NCI-H146 (cell line): ENCODE measurements around the gene PEAK1.

Source experiments
- DNase-seq: peaks from one replicate; lab custom pipeline; 2025; lab: John Stamatoyannopoulos, UW

Gene PEAK1

DNA sequence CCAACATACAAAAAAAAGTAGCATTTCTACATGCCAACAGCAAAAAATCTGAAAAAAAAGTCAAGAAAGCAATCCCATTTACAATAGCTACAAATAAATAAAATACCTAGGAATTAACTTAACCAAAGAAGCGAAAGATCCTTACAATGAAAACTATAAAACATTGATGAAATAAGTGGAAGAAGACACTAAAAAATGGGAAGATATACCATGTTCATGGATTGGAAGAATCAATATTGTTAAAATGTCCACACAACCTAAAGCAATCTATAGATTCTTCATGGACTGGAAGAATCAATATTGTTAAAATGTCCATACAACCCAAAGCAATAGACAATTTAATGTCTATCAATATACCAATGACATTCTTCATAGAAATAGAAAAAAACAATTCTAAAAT is 21.0 kb downstream of the PEAK1 start:
- DNase-seq: no peak

- DNase-seq: no peak
Measured at GRCh38 chr15:77396692-77397091, 23.2 kb downstream of the PEAK1 start.

GRCh38 chr15:77395013-77395774 is 24.7 kb downstream of the PEAK1 start:
- DNase-seq: no peak

- DNase-seq: no peak
Measured at GRCh38 chr15:77393471-77393840, 26.4 kb downstream of the PEAK1 start.

GRCh38 chr15:77392762-77393470 is 27.0 kb downstream of the PEAK1 start:
- DNase-seq: no peak

- DNase-seq: no peak
Measured at GRCh38 chr15:77391372-77391951, 28.4 kb downstream of the PEAK1 start.

DNA sequence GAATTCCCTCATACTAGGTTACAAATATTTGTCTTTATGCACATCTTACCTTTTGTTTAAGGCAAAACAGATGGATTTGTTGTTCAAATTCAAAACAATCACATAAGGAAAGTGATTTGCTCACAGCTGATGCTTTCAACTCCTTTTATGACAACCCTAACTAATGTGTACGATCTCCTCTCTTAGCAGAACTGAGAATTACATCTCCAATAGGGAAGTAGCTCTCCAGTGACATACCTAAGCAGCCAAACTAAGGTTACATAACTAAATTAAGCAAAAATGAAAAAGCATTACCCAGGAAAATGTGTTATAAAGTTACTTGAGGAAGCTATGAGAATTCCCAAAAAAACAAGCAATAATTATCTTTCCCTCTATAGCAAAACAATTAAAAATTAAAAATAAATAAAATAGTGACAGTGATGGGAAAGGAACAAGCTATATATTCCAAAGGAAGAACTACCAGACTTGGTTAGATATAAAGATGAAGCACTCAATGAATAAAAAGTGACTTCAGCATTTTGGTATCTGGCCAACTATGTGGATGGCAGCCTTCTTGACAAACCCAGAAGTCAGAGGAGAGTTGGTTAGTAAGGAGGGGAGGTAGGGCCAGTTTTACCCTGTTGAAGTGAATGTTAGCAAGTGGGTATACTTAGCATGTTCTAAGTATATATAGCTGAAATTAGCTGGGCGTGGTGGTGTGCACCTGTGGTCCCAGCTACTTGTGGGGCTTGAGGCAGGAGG is 32.4 kb downstream of the PEAK1 start:
- no peak for DNase-seq

DNA sequence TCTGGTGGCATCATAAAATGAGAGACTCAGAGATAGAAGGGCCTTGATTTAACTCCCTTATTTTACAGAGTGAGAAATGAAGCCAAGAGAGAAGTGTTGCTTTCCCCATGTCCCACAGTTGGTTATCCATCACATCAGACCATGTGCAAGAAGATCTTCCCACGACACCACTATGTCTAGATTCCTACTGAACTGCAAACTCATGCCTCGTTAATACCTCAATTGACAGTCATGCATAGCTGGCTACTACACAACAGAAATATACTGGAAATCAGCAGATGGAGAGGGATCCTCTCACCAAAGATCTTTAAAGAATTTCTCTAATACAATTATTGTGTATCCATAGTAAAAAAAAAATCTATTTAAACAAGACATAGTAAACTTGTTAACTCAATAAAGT is 33.3 kb downstream of the PEAK1 start:
- DNase-seq: no peak

GRCh38 chr15:77384589-77385359 is 35.1 kb downstream of the PEAK1 start:
- DNase-seq: no peak

GRCh38 chr15:77384086-77384485 is 35.8 kb downstream of the PEAK1 start:
- no peak for DNase-seq

- no peak for DNase-seq
Measured at GRCh38 chr15:77380033-77380432, 39.9 kb downstream of the PEAK1 start.

DNA sequence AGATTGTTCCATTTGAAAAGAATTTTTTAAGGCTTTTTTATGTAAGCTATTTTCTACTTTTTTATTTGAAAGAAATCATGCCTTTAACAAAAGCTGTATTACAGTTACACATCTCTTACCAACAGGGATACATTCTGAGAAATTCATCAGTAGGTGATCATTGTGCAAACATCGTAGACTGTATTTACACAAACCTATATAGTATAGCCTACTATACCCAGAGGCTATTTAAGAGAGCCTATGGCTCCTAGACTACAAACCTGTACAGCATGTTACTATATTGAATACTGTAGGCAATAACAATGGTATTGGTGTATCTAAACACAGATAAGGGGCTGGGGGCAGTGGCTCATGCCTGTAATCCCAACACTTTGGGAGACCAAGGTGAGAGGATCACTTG is 43.1 kb downstream of the PEAK1 start:
- DNase-seq: peak; percentile 3

- no peak for DNase-seq
Measured at GRCh38 chr15:77375133-77375532, 44.8 kb downstream of the PEAK1 start.

GRCh38 chr15:77373441-77373840 is 46.5 kb downstream of the PEAK1 start:
- no peak for DNase-seq

- no peak for DNase-seq
Measured at GRCh38 chr15:77371850-77372563, 47.9 kb downstream of the PEAK1 start.

DNA sequence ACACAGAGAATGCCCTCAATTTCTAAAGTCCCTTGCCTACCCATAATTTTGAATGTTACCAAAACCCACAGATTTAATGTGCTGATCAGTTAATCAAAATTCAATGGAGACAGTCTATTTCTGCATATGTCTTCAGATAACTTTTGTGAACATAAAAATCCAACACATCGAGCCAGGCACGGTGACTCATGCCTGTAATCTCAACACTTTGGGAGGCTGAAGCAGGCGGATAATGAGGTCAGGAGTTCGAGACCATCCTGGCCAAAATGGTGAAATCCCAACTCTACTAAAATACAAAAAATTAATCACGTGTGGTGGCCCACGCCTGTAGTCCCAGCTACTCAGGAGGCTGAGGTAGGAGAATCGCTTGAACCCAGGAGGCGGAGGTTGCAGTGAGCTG is 49.3 kb downstream of the PEAK1 start:
- DNase-seq: no peak

GRCh38 chr15:77369168-77369567 is 50.7 kb downstream of the PEAK1 start:
- DNase-seq: no peak

GRCh38 chr15:77367631-77368030 is 52.3 kb downstream of the PEAK1 start:
- DNase-seq: no peak

DNA sequence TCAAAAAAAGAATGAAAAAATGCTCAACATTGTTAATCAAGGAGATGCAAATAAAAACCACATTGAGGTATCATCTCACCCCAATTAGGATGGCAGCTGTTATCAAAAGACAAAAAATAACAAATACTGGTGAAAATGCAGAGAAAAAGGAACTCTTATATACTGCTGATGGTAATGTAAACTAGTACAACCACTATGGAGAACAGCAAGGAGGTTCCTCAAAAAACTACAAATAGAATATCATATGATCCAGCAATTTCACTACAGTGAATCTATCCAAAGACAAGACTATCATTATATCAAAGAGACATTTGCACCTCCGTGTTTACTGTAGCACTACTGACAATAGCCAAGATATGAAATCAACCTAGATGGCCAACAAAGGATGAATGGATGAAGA is 58.4 kb downstream of the PEAK1 start:
- no peak for DNase-seq

- no peak for DNase-seq
Measured at GRCh38 chr15:77358545-77359240, 61.2 kb downstream of the PEAK1 start.

DNA sequence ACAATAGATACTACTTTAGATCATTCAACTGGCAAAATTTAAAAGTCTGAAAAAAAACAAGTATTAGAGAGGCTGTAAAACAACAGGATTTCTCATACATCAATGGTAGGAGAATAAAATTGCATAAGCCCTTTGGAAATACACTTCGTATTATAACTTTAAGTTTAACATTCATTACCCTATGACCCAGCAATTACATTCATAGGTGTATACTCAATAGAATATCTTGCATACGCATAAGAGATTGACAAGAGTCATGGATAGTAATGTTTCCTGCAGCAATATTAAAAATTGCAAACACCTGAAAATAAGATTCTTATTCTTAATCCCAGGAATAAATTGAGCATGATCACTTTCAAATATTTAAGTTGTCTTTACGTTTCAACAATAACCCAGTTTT is 63.6 kb downstream of the PEAK1 start:
- DNase-seq: no peak
